Measurements from ENCODE around the gene SLC39A11. TPM values are rescaled to one million over a fixed set of nuclear protein-coding genes. Genes with fewer than 3 reads are reported as not detected.
"Not testable (repeated sequence)": the region's sequence is repeated elsewhere in the genome, so short reads cannot be mapped to it uniquely, and the experiment has no call there.

The SLC39A11 gene
- total and polyA plus RNA-seq, 8 donors: 13.6 to 49.0 (median 17.5) TPM

DNA sequence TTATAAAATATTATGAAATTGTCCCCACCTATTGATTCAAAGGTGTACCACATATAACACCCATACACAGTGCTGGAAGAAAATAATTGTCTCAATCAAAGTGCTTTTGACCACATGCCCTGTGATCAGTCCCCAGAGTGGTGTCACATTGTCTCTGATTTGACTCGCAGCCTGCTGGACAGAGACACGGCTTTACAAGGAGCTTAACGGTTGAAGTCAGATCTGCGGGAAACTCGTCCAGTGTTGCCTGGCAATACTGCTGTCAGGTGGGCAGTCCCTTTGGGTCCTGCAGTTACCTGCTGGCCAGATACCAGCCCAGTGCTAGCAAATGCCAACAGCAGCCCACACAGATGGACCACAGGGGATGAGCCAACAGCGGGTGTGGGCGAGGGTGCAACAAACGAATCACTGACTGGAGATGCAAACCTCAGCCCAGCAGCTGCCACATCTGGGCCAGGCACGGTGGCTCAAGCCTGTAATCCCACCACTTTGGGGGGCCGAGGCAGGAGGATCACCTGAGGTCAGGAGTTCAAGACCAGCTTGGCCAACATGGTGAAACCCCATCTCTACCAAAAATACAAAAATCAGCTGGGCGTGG, 46.2 kb upstream of the SLC39A11 start:
- no peak for ATAC-seq

GRCh38 chr17:73137376-73137775, 44.9 kb upstream of the SLC39A11 start:
- TF ChIP-seq CTCF (IDR thresholded peaks at IDR 0.05): no peak
- Histone ChIP-seq H3K4me1 (peaks cover 0 to 32% of the 10 kb centered on the region in 2 donors), H3K36me3 (no peaks in the 10 kb centered on the region), H3K9me3 (no peaks in the 10 kb centered on the region), H3K27ac (no peak overlapping the region), H3K27me3 (no peaks in the 10 kb centered on the region), H3K4me3 (no peak overlapping the region)
- ATAC-seq (no peak), DNase-seq (no peak)
- intact Hi-C loops (cut with DNase I): no loop called here

More for the DNA sequence above, 46.2 kb upstream of the SLC39A11 start:
- Histone ChIP-seq H3K27ac (no peak overlapping the region), H3K36me3 (no peaks in the 10 kb centered on the region), H3K27me3 (no peaks in the 10 kb centered on the region), H3K9me3 (no peaks in the 10 kb centered on the region), H3K4me3 (no peak overlapping the region), H3K4me1 (peaks cover 0 to 39% of the 10 kb centered on the region in 2 donors)
- intact Hi-C loops (cut with DNase I): no loop called here
- TF ChIP-seq CTCF (IDR thresholded peaks at IDR 0.05): no peak
- DNase-seq: no peak

DNA sequence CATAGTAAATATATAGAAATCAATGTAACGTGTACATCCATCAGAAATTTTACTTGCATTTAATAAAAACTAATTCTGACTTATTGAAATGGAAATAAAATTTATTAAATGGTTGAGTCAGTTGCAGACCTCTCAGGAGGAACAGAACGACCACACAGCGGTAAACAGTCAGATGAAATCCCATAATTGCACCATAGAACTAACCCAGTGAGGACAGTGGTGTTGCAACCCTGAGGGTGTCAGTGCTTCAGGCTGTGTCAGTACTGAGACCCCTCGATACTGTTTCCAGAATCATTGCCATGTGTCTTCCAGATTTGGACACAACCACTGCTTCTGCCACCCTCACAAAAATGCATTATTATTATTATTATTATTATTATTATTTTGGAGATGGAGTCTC, 43.3 kb upstream of the SLC39A11 start:
- H3K36me3 ChIP-seq: no peaks in the 10 kb centered on the region
- intact Hi-C loops (cut with DNase I): no loop called here
- no peaks in the 10 kb centered on the region for H3K9me3 ChIP-seq
- ATAC-seq (no peak), DNase-seq (no peak)
- H3K4me1 ChIP-seq: peaks cover 0 to 17% of the 10 kb centered on the region in 2 donors
- H3K27me3 ChIP-seq: no peaks in the 10 kb centered on the region
- H3K27ac ChIP-seq: peak overlapping the region in 1 of 2 donors; percentile 45
- H3K4me3 ChIP-seq: no peak overlapping the region
- TF ChIP-seq CTCF (IDR thresholded peaks at IDR 0.05): no peak

GRCh38 chr17:73133911-73134649, 41.6 kb upstream of the SLC39A11 start:
- Histone ChIP-seq H3K4me1 (peaks cover 0 to 14% of the 10 kb centered on the region in 2 donors), H3K4me3 (no peak overlapping the region), H3K36me3 (no peaks in the 10 kb centered on the region), H3K27me3 (no peaks in the 10 kb centered on the region), H3K9me3 (no peaks in the 10 kb centered on the region), H3K27ac (peak overlapping the region in 1 of 2 donors; percentile 35)
- no peak for DNase-seq
- peak; percentile 26 for ATAC-seq
- no peak for TF ChIP-seq CTCF (IDR thresholded peaks at IDR 0.05)
- intact Hi-C loops (cut with DNase I): no loop called here

DNA sequence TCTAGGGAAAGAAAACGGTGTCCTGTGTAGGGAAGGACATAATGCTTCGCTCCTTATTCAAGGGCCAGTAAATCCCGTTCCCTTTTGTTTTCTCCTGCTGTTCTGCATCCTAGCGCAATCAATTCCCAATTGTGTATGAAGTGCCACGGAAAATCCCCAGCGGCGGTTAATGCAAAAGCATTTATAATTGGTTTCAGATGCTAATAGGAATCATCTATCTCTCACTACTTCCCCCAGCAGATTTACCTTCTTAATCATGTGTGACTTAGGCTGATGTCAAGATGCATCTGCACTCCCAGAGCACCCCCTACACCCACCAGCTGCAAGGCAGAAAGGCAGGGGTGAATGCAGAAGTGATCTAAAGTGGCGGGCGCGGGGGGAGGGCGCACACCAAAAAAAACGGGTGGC, 39.6 kb upstream of the SLC39A11 start:
- Histone ChIP-seq H3K36me3 (no peaks in the 10 kb centered on the region), H3K27me3 (no peaks in the 10 kb centered on the region), H3K4me1 (peaks cover 0 to 14% of the 10 kb centered on the region in 2 donors), H3K4me3 (no peak overlapping the region), H3K9me3 (no peaks in the 10 kb centered on the region), H3K27ac (no peak overlapping the region)
- TF ChIP-seq CTCF (IDR thresholded peaks at IDR 0.05): no peak
- no peak for DNase-seq
- ATAC-seq: no peak
- intact Hi-C loops (cut with DNase I): no loop called here

DNA sequence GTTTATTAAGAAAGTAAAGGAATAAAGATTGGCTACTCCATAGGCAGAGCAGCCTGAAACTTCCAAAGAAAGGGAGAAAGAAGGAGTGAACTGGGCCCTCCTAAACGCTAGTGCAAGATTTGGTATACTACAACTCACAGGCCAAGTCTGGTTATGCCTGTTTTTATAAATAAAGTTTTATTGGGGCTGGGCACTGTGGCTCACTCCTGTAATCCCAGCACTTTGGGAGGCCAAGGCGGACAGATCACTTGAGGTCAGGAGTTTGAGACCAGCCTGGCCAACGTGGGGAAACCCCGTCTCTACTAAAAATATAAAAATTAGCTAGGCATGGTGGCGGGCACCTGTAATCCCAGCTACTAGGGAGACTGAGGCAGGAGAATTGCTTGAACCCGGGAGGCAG, 39.0 kb upstream of the SLC39A11 start:
- ATAC-seq; H3K27ac ChIP-seq; H3K9me3 ChIP-seq; intact Hi-C loops (cut with DNase I); H3K4me3 ChIP-seq; H3K27me3 ChIP-seq; DNase-seq; H3K36me3 ChIP-seq: not testable (repeated sequence)
- H3K4me1 ChIP-seq: peaks cover 0 to 14% of the 10 kb centered on the region in 2 donors
